ENCODE measurements around the gene CEP112.
"Not testable (repeated sequence)": the region's sequence is repeated elsewhere in the genome, so short reads cannot be mapped to it uniquely, and the experiment has no call there.

Gene CEP112

DNA sequence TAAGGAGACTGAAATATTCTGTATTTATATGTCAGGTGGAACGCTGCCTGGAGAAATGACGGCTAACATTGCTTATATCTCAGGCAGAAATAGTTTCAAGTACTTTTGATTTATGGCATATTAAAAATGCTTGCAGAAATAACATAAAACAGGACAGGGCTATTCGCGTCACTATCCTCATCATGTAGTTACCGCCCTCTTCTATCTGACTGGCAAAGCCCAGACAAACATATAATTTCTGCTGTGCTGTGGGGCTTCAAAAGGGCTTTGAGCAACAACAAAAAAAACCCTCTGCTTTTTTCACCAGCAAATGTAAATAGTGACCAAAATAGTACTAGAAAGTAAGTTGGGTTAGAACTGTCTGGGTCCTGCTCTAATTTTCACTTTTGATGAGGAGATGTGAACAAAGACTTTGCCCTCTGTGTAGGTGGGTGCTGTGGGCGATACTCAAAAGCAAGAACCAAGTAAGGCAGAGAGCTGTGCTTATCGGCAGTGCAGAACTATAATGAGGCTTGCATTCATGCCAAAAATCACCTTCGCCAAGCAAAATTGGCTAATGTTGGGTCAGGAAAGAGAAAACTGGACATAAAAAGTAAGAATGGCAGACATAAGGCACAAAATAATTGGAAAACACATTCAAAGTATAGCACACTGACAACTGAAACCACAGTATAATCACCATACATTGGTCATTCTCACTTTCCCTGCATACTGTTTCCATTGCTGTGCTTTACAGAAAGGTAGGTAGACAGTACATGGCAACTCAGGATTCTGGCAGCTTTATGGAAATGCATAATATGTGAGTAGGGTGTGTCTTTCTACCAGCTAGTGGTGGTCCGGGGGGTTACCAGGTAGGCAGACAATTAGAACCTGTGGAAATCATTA lies 479.3 kb downstream of the CEP112 start:
- DNase-seq, result no peak

DNA sequence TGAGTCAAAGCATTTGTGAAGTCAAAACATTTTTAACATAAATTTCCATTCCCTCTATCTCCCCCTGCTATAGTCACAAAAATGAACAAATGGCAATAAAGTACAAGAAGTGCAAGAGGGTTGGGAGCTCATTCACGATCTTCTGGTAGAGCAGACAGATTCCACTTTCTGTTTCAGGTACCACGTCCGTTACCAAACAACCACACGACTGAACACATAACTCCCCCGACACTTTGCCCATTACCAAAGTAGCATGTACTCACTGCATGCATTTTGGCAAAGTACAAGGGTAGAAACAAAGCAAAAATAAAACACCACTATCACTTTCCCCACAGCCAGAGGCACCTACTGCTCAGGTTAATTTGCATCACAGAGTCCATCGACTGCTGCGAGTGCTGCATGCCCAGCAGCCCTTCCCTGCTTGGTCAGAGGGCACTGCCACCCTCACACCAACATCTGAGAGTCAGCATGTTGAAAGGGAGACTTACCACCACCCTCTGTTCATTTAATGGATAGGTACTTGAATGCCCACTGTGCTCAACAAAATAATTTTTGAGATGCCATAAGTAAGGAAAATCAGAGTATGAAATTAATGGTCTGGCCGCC lies 480.2 kb downstream of the CEP112 start:
- no peak for DNase-seq

DNA sequence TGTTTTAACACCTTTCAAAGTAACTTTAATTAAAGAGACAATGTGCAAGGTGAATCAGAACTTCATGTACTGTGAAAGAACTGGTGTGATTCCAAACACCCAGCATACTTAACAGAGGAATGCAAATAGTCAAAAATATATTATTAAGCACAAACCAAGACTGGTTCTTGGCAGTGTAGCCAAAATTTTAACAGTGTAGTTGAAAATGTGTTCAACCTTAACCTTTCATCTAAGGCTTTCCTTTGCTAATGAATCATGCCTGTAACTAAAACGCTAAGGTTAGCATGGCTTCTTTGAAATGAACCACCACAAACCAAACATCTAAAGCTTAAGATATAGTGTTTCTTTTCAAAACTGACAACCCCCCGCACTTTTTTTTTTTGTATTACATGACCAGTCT lies 484.2 kb downstream of the CEP112 start:
- DNase-seq, result no peak

DNA sequence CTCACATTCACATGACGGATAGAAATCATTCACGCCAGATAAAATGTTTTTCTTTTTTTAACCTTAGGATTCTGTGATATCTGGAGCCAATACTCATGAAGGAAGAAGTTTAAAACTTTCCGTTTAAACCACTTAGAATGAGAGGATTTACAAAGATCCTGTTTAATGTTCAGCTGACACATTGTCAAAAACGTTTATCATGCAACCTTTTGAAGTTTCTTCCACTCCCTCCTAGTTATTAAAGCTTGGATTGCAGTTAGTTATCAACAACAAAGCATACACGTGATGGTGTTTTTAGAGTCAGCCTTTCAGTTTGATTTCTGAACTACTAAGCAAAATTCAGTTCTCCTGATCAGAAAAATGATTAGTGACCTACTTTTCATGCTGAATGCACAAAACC lies 487.2 kb downstream of the CEP112 start:
- DNase-seq, result no peak

DNA sequence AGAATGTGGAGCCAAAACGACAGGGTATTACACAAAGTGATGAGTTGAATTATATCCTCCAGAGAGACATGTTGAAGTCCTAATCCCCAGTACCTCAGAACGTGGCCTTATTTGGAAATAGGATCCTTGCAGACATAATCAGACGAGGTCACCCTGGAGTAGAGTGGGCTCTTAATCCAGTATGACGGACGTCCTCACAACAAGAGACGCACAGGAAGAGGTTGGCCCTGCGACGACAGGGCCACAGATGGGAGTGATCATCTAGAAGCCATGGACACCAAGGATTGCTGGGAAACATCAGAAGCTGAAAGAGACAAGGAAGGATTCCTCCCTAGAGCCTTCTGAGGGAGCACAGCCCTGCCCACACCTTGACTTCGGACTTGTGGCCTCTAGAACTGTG lies 488.0 kb downstream of the CEP112 start:
- no peak for DNase-seq

DNA sequence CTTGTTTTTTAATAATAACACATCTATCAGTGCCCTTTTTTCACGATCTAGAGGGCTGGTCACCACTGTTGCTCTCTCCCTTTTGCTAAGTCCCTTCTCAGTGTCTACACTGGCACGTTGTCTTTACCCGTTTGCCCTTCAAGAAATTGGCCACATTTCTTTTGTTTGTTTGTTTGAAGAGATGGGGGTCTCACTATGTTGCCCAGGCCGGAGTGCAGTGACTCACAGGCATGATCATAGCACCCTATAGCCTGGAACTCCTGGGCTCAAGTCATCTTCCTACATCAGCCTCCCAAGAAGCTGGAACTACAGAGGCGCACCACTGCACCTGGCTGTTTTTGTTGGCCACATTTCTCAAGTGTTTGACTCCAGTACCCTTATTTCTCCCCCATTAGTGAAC lies 492.5 kb downstream of the CEP112 start:
- no peak for DNase-seq

DNA sequence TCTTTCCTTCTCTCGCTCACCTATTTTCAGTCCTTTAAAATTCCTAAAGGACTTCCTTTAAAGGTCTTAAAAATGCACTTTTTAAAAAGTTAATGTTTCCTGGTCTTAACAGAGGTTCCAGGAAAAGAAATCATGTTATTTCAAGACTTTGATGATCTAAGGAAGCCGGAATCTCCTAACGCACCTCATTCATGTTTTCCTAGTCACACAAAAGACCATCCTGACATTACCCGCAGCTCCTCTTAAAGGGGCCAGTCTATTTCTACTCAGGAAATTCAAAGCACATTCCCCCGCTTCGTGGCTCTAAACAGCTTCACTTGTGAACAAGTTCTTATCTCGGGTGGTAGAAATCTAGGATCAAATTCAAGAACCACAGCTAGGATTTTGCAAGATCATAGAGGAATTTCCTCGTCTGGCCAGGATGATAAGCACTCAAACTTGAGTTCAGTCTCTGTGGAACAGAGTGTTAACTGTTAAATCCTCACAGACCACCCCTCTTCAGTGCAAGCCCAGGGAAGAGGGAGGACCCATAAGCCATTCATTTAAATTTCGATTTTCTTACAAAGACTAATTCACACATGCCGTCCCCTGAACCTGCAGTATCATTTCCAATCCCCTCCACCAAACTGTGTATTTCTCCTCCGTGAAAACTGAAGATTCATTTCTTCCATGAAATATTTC lies 493.4 kb downstream of the CEP112 start:
- DNase-seq, result no peak

DNA sequence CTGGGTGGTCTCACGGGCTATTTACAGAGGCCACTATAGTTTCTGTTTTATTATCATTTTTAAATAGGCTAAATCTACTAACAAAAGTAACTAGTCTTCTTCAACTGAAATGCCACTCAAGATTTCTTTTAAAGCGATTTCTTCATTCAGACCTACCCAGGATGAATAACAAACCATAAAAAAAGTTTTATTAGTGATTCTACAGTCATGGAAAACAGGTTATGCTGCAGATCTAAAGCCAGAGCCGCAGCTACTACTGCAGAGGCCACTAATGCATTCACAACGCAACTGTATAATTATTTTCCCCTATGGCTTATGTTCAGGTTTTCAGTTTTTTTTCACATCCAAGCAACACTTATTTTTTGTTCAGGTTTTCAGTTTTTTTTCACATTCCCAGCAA lies 494.3 kb downstream of the CEP112 start:
- no peak for DNase-seq

DNA sequence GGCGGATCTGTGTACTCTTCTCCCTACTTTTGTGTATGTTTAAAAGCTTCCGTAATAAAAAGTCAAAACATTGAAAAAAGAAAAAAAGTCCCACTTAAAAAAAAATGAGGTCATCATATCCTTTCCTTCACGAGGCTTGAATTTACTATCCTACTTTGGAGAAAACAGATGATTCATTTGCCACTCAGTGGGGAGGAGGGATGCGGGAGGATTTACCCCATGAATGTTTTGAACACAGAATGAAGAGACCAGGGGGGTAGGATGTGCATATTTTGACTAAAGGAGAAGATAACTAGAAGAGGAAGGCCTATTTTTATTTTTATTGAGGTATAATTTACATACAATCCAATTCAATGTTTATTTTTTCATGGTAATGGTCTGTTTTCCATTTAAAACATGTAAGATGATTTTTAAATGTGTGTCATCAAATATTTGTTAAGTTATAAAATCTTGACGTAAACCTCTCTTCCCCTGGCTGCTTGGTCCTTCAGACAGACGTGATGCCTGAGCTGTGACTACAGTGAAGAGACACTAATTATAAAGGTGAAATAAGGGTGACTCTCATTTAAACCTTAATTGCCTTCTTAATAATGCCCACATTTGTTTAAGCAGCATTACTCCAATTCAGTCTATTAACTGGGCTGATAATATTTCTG lies 495.1 kb downstream of the CEP112 start:
- DNase-seq, result peak in 1 of 2 experiments; percentile 9

DNA sequence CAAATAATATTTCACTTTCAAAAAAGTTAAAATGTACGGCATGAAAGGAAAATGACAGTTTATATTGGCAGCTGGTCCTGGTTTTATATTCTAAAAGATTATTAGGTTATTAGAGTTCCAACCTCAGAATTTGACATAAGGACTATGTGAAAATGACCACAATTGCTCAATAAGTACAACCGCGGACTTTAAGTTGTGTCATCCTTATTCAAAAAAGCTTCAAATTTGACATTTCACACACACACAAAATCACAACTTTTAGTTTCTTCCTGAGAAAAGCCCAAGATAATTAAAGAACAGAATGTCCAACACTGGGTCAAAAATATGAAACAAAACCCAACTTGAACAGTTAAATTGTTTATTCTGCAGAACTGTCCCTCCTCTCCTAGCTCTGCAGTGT lies 497.3 kb downstream of the CEP112 start:
- no peak for DNase-seq

DNA sequence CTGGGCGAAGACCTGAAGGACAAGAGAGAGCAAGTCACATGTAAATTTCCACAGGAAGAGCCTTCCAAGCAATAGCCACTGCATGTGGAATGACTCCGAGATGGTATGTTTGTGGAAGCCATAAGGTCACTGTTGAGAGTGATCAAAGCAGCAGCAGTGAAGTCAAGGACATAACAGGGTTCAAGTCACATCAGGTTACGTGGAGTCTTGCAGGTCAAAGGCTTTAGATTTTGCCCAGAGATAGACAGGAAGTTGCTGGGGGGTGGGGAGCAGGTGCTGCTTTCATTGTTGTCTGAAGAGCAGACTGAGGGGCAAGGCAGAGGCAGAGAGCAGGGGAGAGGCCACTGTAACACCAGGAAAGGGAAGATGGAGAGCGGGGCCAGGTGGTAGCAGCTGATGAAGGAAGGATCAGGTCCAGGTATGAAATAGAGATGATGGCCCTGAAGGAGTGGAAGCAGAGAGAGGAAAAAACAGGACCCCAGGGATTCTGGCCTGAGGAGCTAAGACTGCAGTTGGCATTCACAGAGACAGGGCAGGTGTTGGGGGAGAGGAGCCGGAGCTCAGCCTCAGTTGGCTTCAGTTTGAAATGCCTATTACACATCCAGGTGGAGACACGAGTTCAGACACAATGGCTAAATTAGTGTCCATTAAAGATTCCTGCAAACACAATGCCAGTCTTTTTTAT lies 501.2 kb downstream of the CEP112 start:
- peak; percentile 84 to 86 for DNase-seq

DNA sequence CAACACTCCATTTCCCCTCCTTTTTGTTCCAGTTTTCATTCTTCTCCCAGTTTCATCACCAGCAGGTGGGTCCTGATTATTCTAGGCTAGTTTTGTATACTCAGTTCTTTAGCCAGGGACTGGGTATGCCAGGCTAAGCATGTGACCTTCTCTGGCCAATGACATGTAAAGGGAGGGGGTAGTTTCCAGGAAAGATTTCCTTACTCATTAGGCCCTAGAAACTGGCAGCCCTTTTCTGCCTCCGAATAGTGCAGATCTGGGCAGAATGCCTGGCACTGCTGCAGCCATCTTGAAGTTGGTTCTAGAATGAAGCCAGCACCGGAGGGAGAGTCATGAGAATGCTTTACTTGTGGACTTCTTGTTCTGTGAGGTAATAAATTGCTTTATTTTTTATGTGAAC lies 503.6 kb downstream of the CEP112 start:
- peak; percentile 60 to 66 for DNase-seq

DNA sequence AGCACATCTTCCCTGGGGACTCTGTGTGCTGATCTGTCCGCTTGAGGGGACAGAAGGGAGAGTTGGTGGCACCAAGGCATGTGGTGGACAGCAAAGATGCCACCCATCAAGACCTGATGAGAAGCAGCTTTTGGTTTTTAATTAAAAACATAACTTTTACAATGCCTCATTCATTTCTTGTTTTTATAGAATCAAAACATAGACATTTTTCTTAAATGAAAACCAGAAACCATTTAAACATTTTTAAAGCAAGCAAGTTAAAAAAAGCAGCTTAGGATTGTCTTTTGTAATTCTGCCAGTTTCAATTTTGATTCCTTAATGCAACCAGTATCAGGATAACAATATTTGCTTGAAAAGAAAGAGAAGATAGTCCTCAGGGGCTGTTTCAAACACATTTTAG lies 506.8 kb downstream of the CEP112 start:
- no peak for DNase-seq

DNA sequence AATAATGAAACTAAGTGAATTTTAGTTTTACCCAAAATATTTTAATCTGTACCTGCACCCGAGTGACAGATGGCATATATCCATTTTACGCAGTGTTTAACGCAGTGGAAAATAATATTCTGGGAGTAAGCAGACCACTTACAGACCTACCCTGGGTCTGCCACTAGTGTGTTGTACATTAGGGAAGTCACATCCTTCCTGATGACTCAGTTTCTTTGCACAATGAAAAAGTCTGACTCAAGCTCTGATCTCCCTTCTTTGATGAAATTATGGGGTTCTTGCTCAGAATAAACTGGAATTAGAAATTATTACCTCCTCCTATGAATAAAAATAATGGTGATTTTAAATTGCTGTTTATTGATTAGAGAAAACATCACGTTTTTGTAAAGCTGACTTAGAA lies 507.3 kb downstream of the CEP112 start:
- no peak for DNase-seq

DNA sequence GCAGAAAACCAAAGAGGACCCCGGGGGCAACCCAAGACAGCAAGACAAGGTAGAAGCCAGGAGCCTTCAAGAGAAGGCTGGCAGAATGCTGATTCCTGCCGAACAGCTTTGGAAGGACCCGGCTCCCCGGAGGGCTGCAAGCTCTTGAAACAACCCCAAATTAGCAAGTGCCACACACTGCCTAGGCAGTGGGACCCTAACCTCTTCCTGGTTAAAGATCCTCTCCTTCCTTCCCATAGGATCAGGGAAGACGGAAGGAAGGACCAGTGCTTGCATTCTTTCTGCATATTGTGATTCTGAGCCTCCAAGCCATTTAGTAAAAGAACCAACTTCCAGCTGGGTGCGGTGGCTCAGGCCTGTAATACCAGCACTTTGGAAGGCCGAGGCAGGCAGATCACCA lies 508.5 kb downstream of the CEP112 start:
- DNase-seq, result no peak

DNA sequence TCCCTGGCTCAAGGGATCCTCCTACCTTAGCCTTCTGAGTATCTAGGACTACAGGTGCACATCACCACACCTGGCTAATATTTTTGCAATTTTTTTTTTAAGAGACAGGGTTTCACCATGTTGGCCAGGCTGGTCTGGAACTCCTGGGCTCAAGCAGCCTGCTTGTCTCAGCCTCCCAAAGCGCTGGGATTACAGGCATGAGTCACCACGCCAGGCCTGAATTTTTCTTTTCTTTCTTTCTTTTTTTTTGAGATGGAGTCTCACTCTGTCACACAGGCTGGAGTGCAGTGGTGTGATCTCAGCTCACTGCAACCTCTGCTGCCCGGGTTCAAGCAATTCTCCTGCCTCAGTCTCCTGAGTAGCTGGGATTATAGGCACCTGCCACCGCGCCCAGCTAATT lies 510.2 kb downstream of the CEP112 start:
- not testable (repeated sequence) for DNase-seq

DNA sequence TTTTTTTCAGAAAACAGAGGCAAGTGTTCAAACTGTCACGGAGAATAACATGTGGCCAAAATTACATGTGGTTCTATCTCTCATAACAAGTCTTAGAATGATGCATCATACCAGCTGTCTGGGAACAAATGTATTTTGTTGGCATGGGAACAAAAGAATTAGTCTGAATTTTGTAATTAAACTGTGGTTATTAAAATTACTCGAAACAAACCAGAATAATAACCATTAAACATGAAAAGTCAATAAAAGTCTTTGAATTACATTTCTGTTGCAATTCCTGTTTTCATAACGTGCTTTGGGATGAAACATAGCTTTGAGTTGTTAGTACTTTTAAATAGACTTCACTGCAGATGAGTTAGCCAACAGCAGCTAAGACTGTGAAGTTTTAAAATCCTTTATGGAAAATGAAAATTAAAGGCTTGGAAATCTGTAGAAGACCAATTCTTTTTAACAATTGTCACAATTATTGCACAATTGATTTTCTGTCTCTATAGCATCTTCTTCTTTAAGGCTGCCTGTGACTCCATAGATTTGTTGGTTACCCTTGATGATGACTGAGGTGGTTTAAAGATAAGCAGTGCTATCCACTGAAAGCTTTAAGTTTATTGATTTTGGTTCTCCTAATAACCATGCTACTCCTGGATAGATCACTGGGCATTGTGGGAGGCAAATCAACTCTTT lies 512.6 kb downstream of the CEP112 start:
- no peak for DNase-seq

DNA sequence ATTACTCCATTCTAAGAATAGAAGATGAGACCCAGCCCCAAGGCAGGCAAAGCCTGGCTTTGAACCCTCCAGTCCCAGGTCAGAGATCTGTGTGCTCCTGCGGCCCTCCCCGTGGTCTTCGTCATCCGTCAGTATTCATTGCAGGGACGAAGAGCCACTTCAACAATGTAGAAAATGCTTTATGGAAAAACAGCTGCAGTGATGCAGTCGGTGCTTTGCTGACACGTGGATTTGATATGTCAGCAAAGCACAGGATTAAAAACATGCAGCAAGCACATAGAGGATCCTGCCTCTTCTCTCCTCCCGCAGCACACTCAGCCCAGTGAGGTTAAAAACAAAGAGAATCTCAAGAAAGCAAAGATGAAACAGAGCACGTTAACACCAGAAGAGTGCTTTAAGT lies 513.4 kb downstream of the CEP112 start:
- DNase-seq, result peak; percentile 32 to 67

DNA sequence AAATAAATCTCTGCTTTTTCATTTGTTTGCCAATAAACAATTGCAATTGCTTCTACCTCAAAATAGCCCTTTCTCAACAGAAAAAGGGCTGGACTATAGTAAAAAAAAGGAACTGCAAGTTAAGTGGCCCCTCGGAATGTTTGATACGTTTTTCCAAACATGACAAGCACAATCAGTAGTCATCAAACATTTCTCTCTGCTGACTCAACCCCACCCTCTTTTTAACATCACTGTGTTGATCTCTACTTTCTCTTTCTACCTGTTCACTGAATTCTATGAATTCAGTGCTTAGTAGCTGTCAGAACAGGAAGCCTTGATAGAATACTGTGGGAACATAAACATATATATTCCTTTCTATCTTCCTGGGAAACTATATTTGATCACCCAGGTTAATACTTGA lies 514.0 kb downstream of the CEP112 start:
- no peak for DNase-seq

DNA sequence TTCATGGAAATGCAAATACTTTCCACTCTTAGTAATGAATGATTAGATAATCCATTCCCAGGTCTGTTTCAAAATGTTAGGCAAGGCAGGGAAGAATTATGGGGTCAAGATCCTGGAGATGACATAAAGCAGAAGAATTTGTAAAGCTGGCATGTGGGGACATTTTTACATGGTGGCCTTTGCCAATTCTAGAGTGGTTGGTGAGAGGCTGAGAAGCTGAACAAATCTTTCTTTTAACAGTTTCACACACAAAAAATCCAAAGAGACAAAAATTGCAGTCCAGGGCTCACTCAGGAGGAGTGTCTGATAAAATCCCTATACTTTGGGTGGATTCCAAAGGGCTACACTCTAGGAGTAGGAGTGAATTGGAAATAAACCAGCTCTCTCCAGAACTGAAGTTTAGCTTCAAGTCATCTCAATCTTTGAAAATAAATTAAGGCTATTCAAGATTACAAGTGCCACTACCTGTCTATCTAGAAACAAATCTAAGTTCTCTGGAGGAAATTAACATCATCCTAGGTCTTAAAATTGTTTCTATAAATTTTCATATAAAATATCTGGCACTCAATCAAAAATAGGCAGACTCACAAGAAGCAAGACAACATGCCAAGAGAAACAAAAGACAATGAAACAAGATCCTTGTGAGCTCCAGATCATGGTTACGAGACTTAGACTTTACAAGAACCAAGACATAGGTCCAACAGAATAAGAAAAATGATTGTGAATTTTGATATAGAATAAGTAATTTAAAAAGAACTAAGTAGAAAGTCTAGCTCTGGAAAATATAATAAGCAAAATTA lies 517.5 kb downstream of the CEP112 start:
- no peak for DNase-seq

DNA sequence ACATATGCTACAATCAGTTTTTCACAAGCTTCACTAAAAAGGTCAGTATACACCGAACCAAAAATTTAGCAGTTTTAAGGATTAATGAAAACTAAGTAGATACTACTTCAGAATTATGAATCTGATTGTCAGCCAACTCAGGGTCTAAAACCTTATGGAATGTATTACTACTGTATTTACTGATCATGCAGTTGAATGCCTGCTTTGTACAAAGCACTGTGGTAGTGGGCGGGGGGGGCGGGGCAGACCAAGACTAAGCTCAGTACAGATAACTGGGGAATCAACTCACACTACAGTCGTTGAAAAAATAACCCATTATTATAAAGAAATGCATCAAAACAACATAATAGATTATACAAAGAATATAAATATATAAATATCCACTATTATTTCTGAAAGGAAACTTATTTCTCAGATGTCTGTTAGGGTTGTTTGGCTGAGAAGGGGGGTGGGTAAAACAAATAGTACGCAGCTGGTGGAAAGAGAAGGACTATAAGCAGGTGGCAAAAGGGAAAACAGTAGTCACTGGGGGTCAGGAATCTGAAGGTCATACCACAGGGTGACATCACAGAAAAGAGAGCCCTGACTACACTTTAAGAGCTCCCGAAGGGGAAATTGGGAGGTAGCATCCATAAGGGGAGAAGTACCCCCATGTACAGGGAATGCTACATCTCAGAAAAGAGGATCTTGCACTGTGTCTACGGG lies 521.1 kb downstream of the CEP112 start:
- peak; percentile 85 to 90 for DNase-seq

All from SHP77 (cell line).